ENCODE data around the gene LRRC32. TPM values are rescaled to one million over a fixed set of nuclear protein-coding genes. Genes with fewer than 3 reads are reported as not detected.

LRRC32 gene
- total RNA-seq, 4 donors from 2014 or later, result 22.7 to 37.6 (median 31.1) TPM

DNA sequence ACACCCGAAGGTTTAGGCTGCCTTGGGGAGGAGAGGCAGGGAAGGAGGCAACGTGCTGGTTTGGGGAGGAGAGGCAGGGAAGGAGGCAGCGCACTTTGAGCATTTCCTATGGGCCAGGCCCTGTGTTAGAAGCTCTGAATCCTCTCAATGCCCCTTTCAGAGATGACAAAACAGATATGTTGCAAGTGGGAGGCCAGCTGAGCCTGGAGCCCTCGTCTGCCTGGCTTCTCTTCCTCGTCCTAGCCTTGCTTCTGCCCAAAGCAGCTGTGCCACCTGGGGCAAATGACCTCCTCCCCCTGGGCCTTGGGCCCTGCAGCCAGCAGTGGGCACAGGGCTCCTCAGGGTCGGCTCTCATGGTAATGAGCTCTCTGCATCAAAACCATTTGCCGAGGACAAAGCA, 15.3 kb upstream of the LRRC32 start:
- 48 to 86% methylated on average over 2 of the region's 7 CpGs for WGBS, 2 donors (ENCODE audit: low coverage in 1 of 2)
- TF ChIP-seq EP300 (IDR thresholded peaks at IDR 0.05), result no peak
- no peak for TF ChIP-seq POLR2AphosphoS5 (IDR thresholded peaks at IDR 0.05)
- no peak for TF ChIP-seq POLR2A (IDR thresholded peaks at IDR 0.05)
- no peak for TF ChIP-seq CTCF (IDR thresholded peaks at IDR 0.05)
- no peak for ATAC-seq
- H3K36me3 ChIP-seq, result no peaks in the 10 kb centered on the region
- H3K4me3 ChIP-seq, result no peak overlapping the region
- H3K4me1 ChIP-seq, result peaks cover 0 to 1% (median 0%) of the 10 kb centered on the region in 3 donors
- no peak overlapping the region for H3K27ac ChIP-seq
- peaks cover 5% of the 10 kb centered on the region for H3K27me3 ChIP-seq
- peaks cover 0 to 8% (median 0%) of the 10 kb centered on the region in 3 donors for H3K9me3 ChIP-seq

DNA sequence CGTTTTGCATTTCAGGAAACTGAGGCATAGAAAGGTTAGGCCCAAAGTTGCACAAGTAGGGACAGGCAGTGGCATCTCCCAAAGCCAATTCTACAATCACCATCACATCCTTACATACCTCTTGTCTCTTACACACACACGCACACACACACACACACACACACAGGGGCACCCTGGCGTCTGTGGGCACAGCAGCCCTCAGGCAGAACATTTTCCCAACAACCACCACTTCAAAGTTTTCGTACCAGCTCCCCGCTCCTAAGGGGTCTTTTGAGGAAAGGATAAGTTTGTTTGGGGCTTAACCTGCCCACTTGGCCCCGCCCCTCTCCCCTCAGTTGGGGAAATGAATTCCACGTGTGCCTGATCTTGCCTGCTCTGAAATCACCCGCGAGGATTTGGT, 14.7 kb upstream of the LRRC32 start:
- ATAC-seq, result no peak
- peaks cover 0 to 6% (median 0%) of the 10 kb centered on the region in 3 donors for H3K4me1 ChIP-seq
- peaks cover 5% of the 10 kb centered on the region for H3K27me3 ChIP-seq
- no peak for TF ChIP-seq CTCF (IDR thresholded peaks at IDR 0.05)
- TF ChIP-seq EP300 (IDR thresholded peaks at IDR 0.05), result no peak
- TF ChIP-seq POLR2A (IDR thresholded peaks at IDR 0.05), result no peak
- no peak for TF ChIP-seq POLR2AphosphoS5 (IDR thresholded peaks at IDR 0.05)
- no peak overlapping the region for H3K4me3 ChIP-seq
- H3K9me3 ChIP-seq, result peaks cover 0 to 8% (median 0%) of the 10 kb centered on the region in 3 donors
- WGBS, 2 donors (ENCODE audit: low coverage in 1 of 2), result 77 to 88% methylated on average over 6 to 8 of the region's 9 CpGs
- no peaks in the 10 kb centered on the region for H3K36me3 ChIP-seq
- H3K27ac ChIP-seq, result no peak overlapping the region

- Histone ChIP-seq H3K36me3 (no peaks in the 10 kb centered on the region), H3K9me3 (peaks cover 0 to 8% (median 0%) of the 10 kb centered on the region in 3 donors), H3K27me3 (peaks cover 5% of the 10 kb centered on the region), H3K27ac (no peak overlapping the region), H3K4me1 (peaks cover 0 to 6% (median 0%) of the 10 kb centered on the region in 3 donors), H3K4me3 (no peak overlapping the region)
- ATAC-seq, result no peak
- WGBS, 2 donors (ENCODE audit: low coverage in 1 of 2), result 83% methylated on average over 2 of the region's 5 CpGs; no CpG with 5 or more reads in 1 of the 2 donors
- TF ChIP-seq POLR2AphosphoS5 (IDR thresholded peaks at IDR 0.05) (no peak), CTCF (IDR thresholded peaks at IDR 0.05) (no peak), EP300 (IDR thresholded peaks at IDR 0.05) (no peak), POLR2A (IDR thresholded peaks at IDR 0.05) (no peak)
Observed at GRCh38 chr11:76684516-76684915, 14.0 kb upstream of the LRRC32 start.

- WGBS, 2 donors (ENCODE audit: low coverage in 1 of 2), result 80 to 96% methylated on average over 4 to 5 of the region's 7 CpGs
- ATAC-seq, result no peak
- H3K9me3 ChIP-seq, result peaks cover 0 to 8% (median 0%) of the 10 kb centered on the region in 3 donors
- TF ChIP-seq POLR2AphosphoS5 (IDR thresholded peaks at IDR 0.05), result no peak
- TF ChIP-seq EP300 (IDR thresholded peaks at IDR 0.05), result no peak
- TF ChIP-seq CTCF (IDR thresholded peaks at IDR 0.05), result no peak
- H3K4me3 ChIP-seq, result no peak overlapping the region
- H3K27ac ChIP-seq, result no peak overlapping the region
- peaks cover 5% of the 10 kb centered on the region for H3K27me3 ChIP-seq
- H3K4me1 ChIP-seq, result peaks cover 0 to 6% (median 0%) of the 10 kb centered on the region in 3 donors
- no peaks in the 10 kb centered on the region for H3K36me3 ChIP-seq
Observed at GRCh38 chr11:76683161-76684095, 12.9 kb upstream of the LRRC32 start.
